ENCODE results near the gene B9D1. TPM values are rescaled to one million over a fixed set of nuclear protein-coding genes. Genes with fewer than 3 reads are reported as not detected.

Gene B9D1, protein sequence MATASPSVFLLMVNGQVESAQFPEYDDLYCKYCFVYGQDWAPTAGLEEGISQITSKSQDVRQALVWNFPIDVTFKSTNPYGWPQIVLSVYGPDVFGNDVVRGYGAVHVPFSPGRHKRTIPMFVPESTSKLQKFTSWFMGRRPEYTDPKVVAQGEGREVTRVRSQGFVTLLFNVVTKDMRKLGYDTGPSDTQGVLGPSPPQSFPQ
- total RNA-seq, result 20.6 and 21.0 TPM in 2 replicates

GRCh38 chr17:19362277-19363113 is at the start of gene B9D1:
TSS of gene B9D1 (minus strand) at chr17:19362723. CDS start at chr17:19362569, 154 bp downstream.
- H4K20me1 ChIP-seq (ENCODE audit: insufficient read depth, low read length), result no peaks in the 10 kb centered on the region
- peaks cover 14% of the 10 kb centered on the region for H3K4me1 ChIP-seq (ENCODE audit: insufficient read depth, low read length)
- H3K9me3 ChIP-seq (ENCODE audit: low read depth, low read length), result no peaks in the 10 kb centered on the region
- H3K4me3 ChIP-seq (ENCODE audit: insufficient read depth, low read length), result peak within 1 kb of the TSS; percentile 88
- no peaks in the 10 kb centered on the region for H3K79me2 ChIP-seq (ENCODE audit: insufficient read depth, low read length)
- H2AFZ ChIP-seq (ENCODE audit: low read length), result peak within 1 kb of the TSS; percentile 98
- peak; percentile 98 for DNase-seq (ENCODE audit: insufficient read length, low spot score, missing footprints)
- peak within 1 kb of the TSS; percentile 77 for H3K4me2 ChIP-seq (ENCODE audit: insufficient read depth, low read length)
- H3K27me3 ChIP-seq (ENCODE audit: insufficient read depth, low read length), result no peaks in the 10 kb centered on the region
- H3K27ac ChIP-seq (ENCODE audit: low read depth, low read length), result peak within 1 kb of the TSS; percentile 84
- TF ChIP-seq CTCF (IDR thresholded peaks at IDR 0.05; ENCODE audit: extremely low read depth, low read depth, low read length), result peak; percentile 88
- H3K36me3 ChIP-seq (ENCODE audit: insufficient read depth, low read length), result peaks cover 3% of the 10 kb centered on the region

DNA sequence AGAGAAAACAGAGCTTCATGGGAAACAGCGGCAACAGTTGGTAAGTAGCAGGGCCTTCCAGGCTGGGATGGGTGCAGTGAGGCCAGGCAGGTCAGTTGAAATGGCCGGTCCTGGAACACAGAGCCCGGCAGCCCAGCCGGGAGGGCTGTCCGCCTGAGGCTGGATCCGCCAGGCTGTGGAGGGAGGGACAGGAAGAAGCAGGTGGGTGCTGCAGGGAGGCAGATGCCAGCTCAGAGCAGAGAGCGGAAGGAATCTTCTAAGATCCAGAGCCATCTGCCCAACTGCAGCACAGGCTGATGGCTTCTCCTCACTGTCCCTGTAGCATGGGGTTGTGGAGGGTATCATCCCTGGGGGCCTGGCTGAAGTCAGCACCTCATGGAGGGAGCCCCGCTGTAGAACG is 49.1 kb upstream of the B9D1 start:
- H3K79me2 ChIP-seq (ENCODE audit: insufficient read depth, low read length), result no peaks in the 10 kb centered on the region
- H3K4me1 ChIP-seq (ENCODE audit: insufficient read depth, low read length), result peaks cover 16% of the 10 kb centered on the region
- H2AFZ ChIP-seq (ENCODE audit: low read length), result no peak overlapping the region
- peak; percentile 48 for DNase-seq (ENCODE audit: insufficient read length, low spot score, missing footprints)
- H3K36me3 ChIP-seq (ENCODE audit: insufficient read depth, low read length), result no peaks in the 10 kb centered on the region
- no peaks in the 10 kb centered on the region for H3K9me3 ChIP-seq (ENCODE audit: low read depth, low read length)
- no peaks in the 10 kb centered on the region for H3K27me3 ChIP-seq (ENCODE audit: insufficient read depth, low read length)
- no peak overlapping the region for H3K27ac ChIP-seq (ENCODE audit: low read depth, low read length)
- H3K4me3 ChIP-seq (ENCODE audit: insufficient read depth, low read length), result no peak overlapping the region
- H4K20me1 ChIP-seq (ENCODE audit: insufficient read depth, low read length), result no peaks in the 10 kb centered on the region
- no peak overlapping the region for H3K4me2 ChIP-seq (ENCODE audit: insufficient read depth, low read length)
- TF ChIP-seq CTCF (IDR thresholded peaks at IDR 0.05; ENCODE audit: extremely low read depth, low read depth, low read length), result no peak

GRCh38 chr17:19410875-19411620 is 48.5 kb upstream of the B9D1 start, which contains the start of gene RNF112:
TSS of gene RNF112 (plus strand) at chr17:19411232. CDS start at chr17:19411409, 177 bp downstream.
- no peak for TF ChIP-seq CTCF (IDR thresholded peaks at IDR 0.05; ENCODE audit: extremely low read depth, low read depth, low read length)
- peak within 1 kb of the TSS; percentile 81 for H2AFZ ChIP-seq (ENCODE audit: low read length)
- no peaks in the 10 kb centered on the region for H4K20me1 ChIP-seq (ENCODE audit: insufficient read depth, low read length)
- H3K27ac ChIP-seq (ENCODE audit: low read depth, low read length), result no peak within 1 kb of the TSS
- peak within 1 kb of the TSS; percentile 72 for H3K4me2 ChIP-seq (ENCODE audit: insufficient read depth, low read length)
- no peaks in the 10 kb centered on the region for H3K36me3 ChIP-seq (ENCODE audit: insufficient read depth, low read length)
- no peaks in the 10 kb centered on the region for H3K9me3 ChIP-seq (ENCODE audit: low read depth, low read length)
- DNase-seq (ENCODE audit: insufficient read length, low spot score, missing footprints), result peak; percentile 94
- peaks cover 16% of the 10 kb centered on the region for H3K4me1 ChIP-seq (ENCODE audit: insufficient read depth, low read length)
- no peaks in the 10 kb centered on the region for H3K27me3 ChIP-seq (ENCODE audit: insufficient read depth, low read length)
- H3K79me2 ChIP-seq (ENCODE audit: insufficient read depth, low read length), result no peaks in the 10 kb centered on the region
- H3K4me3 ChIP-seq (ENCODE audit: insufficient read depth, low read length), result peak within 1 kb of the TSS; percentile 60
